Right hindlimb (tissue), 1 donor: ENCODE results near the gene SLC26A9.
"Not testable (repeated sequence)": the region's sequence is repeated elsewhere in the genome, so short reads cannot be mapped to it uniquely, and the experiment has no call there.

Source experiments
- DNase-seq: peaks from one replicate; pipeline ENCODE4 v3.0.0-alpha.2; 2018

The SLC26A9 gene

DNA sequence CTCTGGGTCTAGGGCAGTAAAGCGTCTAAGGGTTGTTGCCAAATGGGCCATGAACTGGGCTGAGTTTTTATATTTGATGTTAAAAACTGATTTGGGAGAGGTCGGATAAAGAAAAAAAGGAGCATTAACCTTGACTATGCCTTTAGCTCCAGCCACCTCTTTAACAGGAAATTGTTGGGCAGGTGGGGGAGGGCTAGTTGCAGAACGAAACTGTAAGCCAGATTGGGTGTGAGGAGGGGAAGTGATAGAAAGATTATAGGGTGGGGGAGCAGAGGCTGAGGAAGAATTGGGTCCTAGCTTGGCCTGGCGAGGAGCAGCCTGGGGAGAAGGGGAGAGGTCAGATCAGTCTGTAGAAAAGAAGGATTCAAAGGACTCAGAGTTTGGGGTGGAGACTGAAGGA, 54.2 kb downstream of the SLC26A9 start:
- not testable (repeated sequence) for DNase-seq

DNA sequence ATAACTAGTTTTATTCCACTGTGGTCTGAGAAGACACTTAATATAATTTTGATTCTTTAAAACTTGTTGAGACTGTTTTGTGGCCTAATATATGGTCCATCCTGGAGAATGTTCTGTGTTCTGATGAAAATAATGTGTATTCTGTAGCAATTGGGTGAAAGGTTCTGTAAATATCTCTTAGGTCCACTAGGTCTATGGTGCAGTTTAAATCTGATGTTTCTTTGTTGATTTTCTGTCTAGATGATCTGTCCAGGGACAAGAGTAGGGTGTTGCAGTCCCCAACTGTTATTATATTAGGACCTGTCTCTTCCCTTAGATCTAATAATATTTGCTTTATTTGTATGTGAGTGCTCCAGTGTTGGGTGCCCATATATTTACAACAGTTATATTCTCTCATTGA, 59.5 kb downstream of the SLC26A9 start:
- DNase-seq, result no peak

DNA sequence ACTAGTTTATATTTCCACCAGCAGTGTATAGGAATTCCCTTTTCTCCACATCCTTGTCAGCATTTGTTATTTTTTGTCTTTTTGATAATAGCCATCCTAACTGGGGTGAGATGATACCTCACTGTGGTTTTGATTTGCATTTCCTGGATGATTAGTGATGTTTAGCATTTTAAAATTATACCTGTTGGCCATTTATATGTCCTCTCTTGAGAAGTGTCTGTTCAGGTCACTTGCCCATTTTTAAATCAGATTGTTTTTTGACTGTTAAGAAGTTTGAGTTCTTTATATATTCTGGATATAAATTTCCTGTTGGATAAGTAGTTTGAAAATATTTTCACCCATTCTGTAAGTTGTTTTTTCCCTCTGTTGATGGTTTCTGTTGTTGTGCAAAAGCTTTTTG, 62.3 kb downstream of the SLC26A9 start:
- no peak for DNase-seq

- DNase-seq, result no peak
Measured at GRCh38 chr1:205879974-205880373, 63.3 kb downstream of the SLC26A9 start.

DNA sequence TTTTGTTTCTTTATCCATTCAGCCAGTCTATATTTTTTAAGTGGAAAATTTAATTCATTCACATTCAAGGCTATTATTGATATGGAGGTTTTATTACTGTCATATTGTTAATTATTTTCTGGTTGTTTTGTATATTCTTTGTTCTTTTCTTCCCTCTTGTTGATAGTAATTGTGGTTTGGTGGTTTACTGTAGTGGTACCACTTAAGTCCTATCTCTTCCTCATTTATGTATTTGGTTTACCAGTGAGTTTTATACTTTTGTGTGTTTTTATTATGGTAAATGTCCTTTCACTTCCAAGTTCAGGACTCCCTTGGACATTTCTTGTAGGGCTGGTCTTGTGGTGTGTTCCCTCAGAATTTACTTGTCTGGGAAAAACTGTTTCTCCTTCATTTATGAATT, 65.2 kb downstream of the SLC26A9 start:
- DNase-seq, result no peak

DNA sequence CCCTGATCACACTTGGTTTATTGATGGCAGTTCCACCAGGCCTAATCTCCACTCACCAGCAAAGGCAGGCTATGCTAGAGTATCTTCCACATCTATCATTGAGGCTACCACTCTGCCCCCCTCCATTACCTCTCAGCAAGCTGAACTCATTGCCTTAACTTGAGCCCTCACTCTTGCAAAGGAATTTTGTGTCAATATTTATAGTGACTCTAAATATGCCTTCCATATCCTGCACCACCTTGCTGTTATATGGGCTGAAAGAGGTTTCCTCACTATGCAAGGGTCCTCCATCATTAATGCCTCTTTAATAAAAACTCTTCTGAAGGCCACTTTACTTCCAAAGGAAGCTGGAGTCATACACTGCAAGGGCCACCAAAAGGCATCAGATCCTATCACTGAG, 70.1 kb downstream of the SLC26A9 start:
- not testable (repeated sequence) for DNase-seq

DNA sequence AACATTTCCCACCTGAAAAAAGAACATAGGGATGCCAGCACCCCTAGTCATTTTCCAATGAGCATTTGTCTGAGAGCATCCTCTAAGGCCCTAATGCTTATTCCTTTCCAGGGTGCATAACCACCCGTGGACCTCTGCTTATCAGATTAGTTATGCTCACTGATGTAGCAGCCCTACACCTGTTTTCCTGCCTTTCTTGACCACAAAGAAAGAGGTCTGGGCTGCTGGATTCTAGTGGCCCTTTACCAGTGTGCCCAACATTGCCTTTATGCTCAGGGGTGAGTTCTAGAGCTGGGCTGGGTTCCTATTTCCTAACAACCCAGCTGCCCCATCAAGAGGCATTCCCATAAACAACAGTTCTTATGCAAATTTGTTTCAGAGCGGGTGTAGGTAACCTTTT, 73.0 kb downstream of the SLC26A9 start:
- DNase-seq, result no peak
